ENCODE measurements around the gene ARHGAP18.

Gene ARHGAP18

DNA sequence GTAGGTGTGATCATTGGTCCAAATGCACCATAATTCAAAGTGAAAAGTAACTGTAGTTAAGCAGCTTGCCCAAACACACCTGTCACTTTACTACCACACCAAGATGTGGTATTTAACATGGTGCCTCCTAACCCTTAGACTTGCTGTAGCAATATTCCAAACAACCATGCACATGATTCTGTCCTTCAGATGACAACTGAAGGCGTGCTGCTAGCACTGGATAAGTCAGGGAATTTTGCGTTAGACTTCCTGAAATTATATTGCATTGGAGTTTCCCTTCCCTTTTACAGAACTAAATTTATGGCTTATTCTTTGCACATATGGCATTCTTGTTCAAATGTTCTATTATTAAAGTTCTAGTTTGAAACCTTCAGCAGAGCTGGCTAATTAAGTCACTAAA lies 106.2 kb downstream of the ARHGAP18 start:
- Histone ChIP-seq H2AFZ (ENCODE audit: low read length) (no peak overlapping the region), H3K4me2 (ENCODE audit: low read depth, low read length) (no peak overlapping the region), H3K79me2 (ENCODE audit: low read length) (no peaks in the 10 kb centered on the region), H3K36me3 (replicated peaks; ENCODE audit: insufficient read depth, low read length) (no peaks in the 10 kb centered on the region), H4K20me1 (ENCODE audit: insufficient read depth, low read length) (no peaks in the 10 kb centered on the region), H3K27me3 (replicated peaks; ENCODE audit: insufficient read depth, low read length) (no peaks in the 10 kb centered on the region), H3F3A (ENCODE audit: insufficient read depth, low read length) (peaks cover 18% of the 10 kb centered on the region), H3K4me1 (ENCODE audit: low read length) (peaks cover 31% of the 10 kb centered on the region), H3K9me3 (replicated peaks; ENCODE audit: insufficient read depth, low read length) (no peaks in the 10 kb centered on the region), H3K9ac (ENCODE audit: low read length) (no peak overlapping the region), H3K27ac (ENCODE audit: low read length) (no peak overlapping the region), H3K9me2 (replicated peaks; ENCODE audit: insufficient read depth, low read length) (no peaks in the 10 kb centered on the region), H3K4me3 (ENCODE audit: low read length) (no peak overlapping the region)
- no peak for DNase-seq
- no peak for TF ChIP-seq EZH2phosphoT487 (IDR thresholded peaks at IDR 0.05; ENCODE audit: low read length)

DNA sequence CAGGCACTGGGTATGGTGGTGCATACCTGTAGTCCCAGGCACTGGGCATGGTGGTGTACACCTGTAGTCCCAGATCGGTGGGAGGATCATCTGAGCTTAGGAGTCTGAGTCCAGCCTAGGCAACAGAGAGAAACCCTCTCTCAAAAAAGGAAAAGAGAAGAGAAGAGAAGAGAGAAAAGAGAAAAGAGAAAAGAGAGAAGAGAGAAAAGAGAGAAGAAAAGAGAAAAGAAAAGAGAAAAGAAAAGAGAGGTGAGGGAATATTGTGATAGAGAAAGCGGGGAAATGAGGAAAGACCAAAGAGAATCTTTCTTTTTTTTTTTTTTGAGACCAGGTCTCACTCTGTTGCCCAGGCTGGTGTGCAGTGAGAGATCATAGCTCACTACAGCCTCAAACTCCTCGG lies 108.7 kb downstream of the ARHGAP18 start:
- H3K4me1 ChIP-seq (ENCODE audit: low read length), result peaks cover 21% of the 10 kb centered on the region
- no peaks in the 10 kb centered on the region for H3K36me3 ChIP-seq (replicated peaks; ENCODE audit: insufficient read depth, low read length)
- H3K9ac ChIP-seq (ENCODE audit: low read length), result no peak overlapping the region
- no peak overlapping the region for H3K4me2 ChIP-seq (ENCODE audit: low read depth, low read length)
- H3K9me2 ChIP-seq (replicated peaks; ENCODE audit: insufficient read depth, low read length), result no peaks in the 10 kb centered on the region
- H3F3A ChIP-seq (ENCODE audit: insufficient read depth, low read length), result peaks cover 5% of the 10 kb centered on the region
- H3K27me3 ChIP-seq (replicated peaks; ENCODE audit: insufficient read depth, low read length), result no peaks in the 10 kb centered on the region
- DNase-seq, result no peak
- no peak for TF ChIP-seq EZH2 (optimal IDR thresholded peaks at IDR 0.05; ENCODE audit: low read depth, low read length)
- TF ChIP-seq EZH2phosphoT487 (IDR thresholded peaks at IDR 0.05; ENCODE audit: low read length), result no peak
- TF ChIP-seq, protein P1, sequence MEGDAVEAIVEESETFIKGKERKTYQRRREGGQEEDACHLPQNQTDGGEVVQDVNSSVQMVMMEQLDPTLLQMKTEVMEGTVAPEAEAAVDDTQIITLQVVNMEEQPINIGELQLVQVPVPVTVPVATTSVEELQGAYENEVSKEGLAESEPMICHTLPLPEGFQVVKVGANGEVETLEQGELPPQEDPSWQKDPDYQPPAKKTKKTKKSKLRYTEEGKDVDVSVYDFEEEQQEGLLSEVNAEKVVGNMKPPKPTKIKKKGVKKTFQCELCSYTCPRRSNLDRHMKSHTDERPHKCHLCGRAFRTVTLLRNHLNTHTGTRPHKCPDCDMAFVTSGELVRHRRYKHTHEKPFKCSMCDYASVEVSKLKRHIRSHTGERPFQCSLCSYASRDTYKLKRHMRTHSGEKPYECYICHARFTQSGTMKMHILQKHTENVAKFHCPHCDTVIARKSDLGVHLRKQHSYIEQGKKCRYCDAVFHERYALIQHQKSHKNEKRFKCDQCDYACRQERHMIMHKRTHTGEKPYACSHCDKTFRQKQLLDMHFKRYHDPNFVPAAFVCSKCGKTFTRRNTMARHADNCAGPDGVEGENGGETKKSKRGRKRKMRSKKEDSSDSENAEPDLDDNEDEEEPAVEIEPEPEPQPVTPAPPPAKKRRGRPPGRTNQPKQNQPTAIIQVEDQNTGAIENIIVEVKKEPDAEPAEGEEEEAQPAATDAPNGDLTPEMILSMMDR (IDR thresholded peaks at IDR 0.05; ENCODE audit: low read length), result no peak
- H4K20me1 ChIP-seq (ENCODE audit: insufficient read depth, low read length), result no peaks in the 10 kb centered on the region
- H3K27ac ChIP-seq (ENCODE audit: low read length), result no peak overlapping the region
- no peak overlapping the region for H3K4me3 ChIP-seq (ENCODE audit: low read length)
- H3K9me3 ChIP-seq (replicated peaks; ENCODE audit: insufficient read depth, low read length), result no peaks in the 10 kb centered on the region
- H3K79me2 ChIP-seq (ENCODE audit: low read length), result no peaks in the 10 kb centered on the region
- no peak overlapping the region for H2AFZ ChIP-seq (ENCODE audit: low read length)

DNA sequence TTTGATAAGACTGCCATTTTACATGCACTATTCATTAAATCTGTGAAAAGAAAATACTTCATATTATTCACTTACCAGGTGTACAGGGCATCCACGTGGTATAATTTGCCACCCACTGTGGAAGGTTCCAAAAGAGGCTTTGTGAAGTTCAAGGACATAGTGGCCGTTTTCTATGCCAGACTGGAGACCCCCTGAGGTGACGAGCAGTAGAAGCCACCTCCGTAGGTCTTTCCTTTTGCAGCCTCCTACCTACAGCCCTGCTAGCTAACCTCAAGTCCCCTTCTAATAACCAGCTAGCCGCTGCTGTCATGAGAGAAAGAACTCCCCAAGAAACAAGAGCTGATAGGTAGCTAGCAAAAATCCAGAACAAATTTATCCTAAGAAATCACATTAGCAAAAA lies 110.5 kb downstream of the ARHGAP18 start:
- TF ChIP-seq EZH2 (optimal IDR thresholded peaks at IDR 0.05; ENCODE audit: low read depth, low read length), result no peak
- TF ChIP-seq, protein P1 (IDR thresholded peaks at IDR 0.05; ENCODE audit: low read length), result no peak
- TF ChIP-seq EZH2phosphoT487 (IDR thresholded peaks at IDR 0.05; ENCODE audit: low read length), result no peak
- Histone ChIP-seq H3K79me2 (ENCODE audit: low read length) (no peaks in the 10 kb centered on the region), H2AFZ (ENCODE audit: low read length) (no peak overlapping the region), H3K9ac (ENCODE audit: low read length) (no peak overlapping the region), H3K4me3 (ENCODE audit: low read length) (no peak overlapping the region), H3K4me1 (ENCODE audit: low read length) (peaks cover 10% of the 10 kb centered on the region; the same call in 1 of the 2 replicates), H3K27me3 (replicated peaks; ENCODE audit: insufficient read depth, low read length) (no peaks in the 10 kb centered on the region), H3F3A (ENCODE audit: insufficient read depth, low read length) (no peaks in the 10 kb centered on the region), H3K9me3 (replicated peaks; ENCODE audit: insufficient read depth, low read length) (no peaks in the 10 kb centered on the region), H4K20me1 (ENCODE audit: insufficient read depth, low read length) (no peaks in the 10 kb centered on the region), H3K4me2 (ENCODE audit: low read depth, low read length) (no peak overlapping the region), H3K27ac (ENCODE audit: low read length) (no peak overlapping the region), H3K9me2 (replicated peaks; ENCODE audit: insufficient read depth, low read length) (no peaks in the 10 kb centered on the region), H3K36me3 (replicated peaks; ENCODE audit: insufficient read depth, low read length) (no peaks in the 10 kb centered on the region)
- DNase-seq, result no peak

DNA sequence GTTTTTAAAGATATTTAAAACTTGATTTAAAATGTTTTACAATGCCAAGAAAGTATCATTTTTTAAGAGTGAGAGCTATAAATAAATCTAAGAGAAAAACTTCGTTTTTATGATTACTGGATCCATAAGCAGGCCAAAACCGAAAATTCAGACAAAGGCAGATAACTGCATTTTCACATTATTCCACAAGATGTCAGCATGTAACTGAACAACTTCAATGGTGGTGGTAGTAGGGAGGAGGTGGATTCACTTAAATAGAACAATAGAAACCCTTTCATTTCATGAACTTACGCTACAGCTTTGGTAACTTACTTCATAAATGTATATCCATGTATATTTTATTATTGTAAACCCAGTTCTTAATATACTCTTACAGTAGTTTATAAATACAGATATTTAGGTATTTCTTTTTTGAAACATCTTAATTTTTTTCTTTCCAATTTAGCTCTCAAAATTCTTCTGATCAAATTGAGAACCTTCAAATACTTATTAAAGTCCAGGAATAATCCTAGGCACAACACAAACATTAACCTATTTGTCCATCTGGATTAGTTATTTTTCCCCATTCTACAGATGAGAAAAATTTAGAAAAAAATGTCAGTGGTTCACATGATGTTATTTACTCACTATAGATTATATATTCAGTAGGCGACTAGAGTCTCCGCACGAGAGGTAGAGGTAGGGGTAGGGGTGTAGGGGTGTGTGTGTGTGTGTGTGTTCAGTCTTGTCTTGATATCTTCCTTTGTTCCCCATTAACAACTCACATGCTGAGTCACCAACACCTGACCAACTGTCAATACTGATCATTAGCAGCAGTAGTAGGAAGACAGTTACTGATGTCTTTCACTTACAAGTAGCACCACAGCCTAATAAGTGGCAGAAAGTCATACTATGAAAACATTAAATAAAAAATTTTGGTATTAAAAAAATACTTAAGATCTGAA lies 111.5 kb downstream of the ARHGAP18 start:
- Histone ChIP-seq H3K9me3 (replicated peaks; ENCODE audit: insufficient read depth, low read length) (no peaks in the 10 kb centered on the region), H3K9me2 (replicated peaks; ENCODE audit: insufficient read depth, low read length) (no peaks in the 10 kb centered on the region), H3K36me3 (replicated peaks; ENCODE audit: insufficient read depth, low read length) (no peaks in the 10 kb centered on the region), H3K79me2 (ENCODE audit: low read length) (no peaks in the 10 kb centered on the region), H2AFZ (ENCODE audit: low read length) (no peak overlapping the region), H4K20me1 (ENCODE audit: insufficient read depth, low read length) (no peaks in the 10 kb centered on the region), H3K4me3 (ENCODE audit: low read length) (no peak overlapping the region), H3K4me1 (ENCODE audit: low read length) (peaks cover 10% of the 10 kb centered on the region; the same call in 1 of the 2 replicates), H3K9ac (ENCODE audit: low read length) (no peak overlapping the region), H3K4me2 (ENCODE audit: low read depth, low read length) (peak overlapping the region; percentile 20; the same call in 1 of the 2 replicates), H3K27me3 (replicated peaks; ENCODE audit: insufficient read depth, low read length) (no peaks in the 10 kb centered on the region), H3F3A (ENCODE audit: insufficient read depth, low read length) (no peaks in the 10 kb centered on the region), H3K27ac (ENCODE audit: low read length) (no peak overlapping the region)
- peak; percentile 71 for DNase-seq
- TF ChIP-seq, protein P1 (IDR thresholded peaks at IDR 0.05; ENCODE audit: low read length), result peak; percentile 79
- TF ChIP-seq EZH2 (optimal IDR thresholded peaks at IDR 0.05; ENCODE audit: low read depth, low read length), result no peak
- TF ChIP-seq EZH2phosphoT487 (IDR thresholded peaks at IDR 0.05; ENCODE audit: low read length), result no peak
